HCT116 (cell line): Measurements from ENCODE around the gene ACCS.

Experiments
- CTCF ChIP-seq, 3 experiments: fragments of 200-600 bp in 1 of 3; sonication (generic) in 1 of 3; IDR thresholded peaks in 2 of 3; conservative IDR thresholded peaks in 1 of 3; 2 replicates each; pipeline ENCODE4 v1.5.1; 2012 to 2017; ENCODE audit warnings: low read depth in 2 of 3, low read length in 2 of 3, antibody characterized with exemption in 1 of 3, borderline replicate concordance in 1 of 3, control low read depth in 1 of 3, mild to moderate bottlenecking in 1 of 3, mixed read lengths in 1 of 3, mixed run types in 1 of 3, moderate library complexity in 1 of 3; ENCODE audit not compliant: insufficient read depth in 1 of 3
- EGR1 ChIP-seq: IDR thresholded peaks from 2 replicates; pipeline ENCODE4 v1.6.1; 2012; ENCODE audit warnings: low read depth
- EZH2 ChIP-seq: fragments of 200-600 bp; sonication (generic); IDR thresholded peaks from 2 replicates; pipeline ENCODE4 v1.6.1; 2017; ENCODE audit warnings: antibody characterized with exemption, mixed run types
- POLR2A ChIP-seq: IDR thresholded peaks from 2 replicates; pipeline ENCODE4 v1.7.0; 2011; ENCODE audit warnings: borderline replicate concordance; ENCODE audit not compliant: insufficient read depth, insufficient read length; ENCODE audit errors: extremely low read depth
- POLR2AphosphoS5 ChIP-seq: IDR thresholded peaks from 2 replicates; pipeline ENCODE4 v1.6.1; 2011; ENCODE audit warnings: mild to moderate bottlenecking, low read depth, low read length, moderate library complexity
- SP1 ChIP-seq: IDR thresholded peaks from 2 replicates; pipeline ENCODE4 v1.6.1; 2012; ENCODE audit warnings: low read depth
- TCF7L2 ChIP-seq: IDR thresholded peaks from 2 replicates; pipeline ENCODE4 v1.7.0; 2011; ENCODE audit warnings: borderline replicate concordance, inconsistent platforms; ENCODE audit not compliant: insufficient read depth, insufficient read length; ENCODE audit errors: extremely low read depth
- YY1 ChIP-seq: IDR thresholded peaks from 2 replicates; pipeline ENCODE4 v1.6.1; 2011; ENCODE audit warnings: low read length, low read depth, moderate library complexity, mild to moderate bottlenecking; ENCODE audit not compliant: insufficient replicate concordance; ENCODE audit errors: extremely low read depth
- TF ChIP-seq, protein P1 (sequence below): IDR thresholded peaks from 2 replicates; pipeline ENCODE4 v1.6.1; 2012
- TF ChIP-seq, protein P2 (sequence below): IDR thresholded peaks from 2 replicates; pipeline ENCODE4 v1.6.1; 2012; ENCODE audit warnings: low read depth
- TF ChIP-seq, protein P3 (sequence below): IDR thresholded peaks from 2 replicates; pipeline ENCODE4 v1.6.1; 2012

GRCh38 chr11:44028816-44029506 is 37.1 kb upstream of the ACCS start:
- TF ChIP-seq POLR2A: no peak
- no peak for TF ChIP-seq CTCF (IDR thresholded peaks at IDR 0.05 in 2 of 3, conservative IDR thresholded peaks at IDR 0.05 in 1 of 3; ENCODE audit: borderline replicate concordance in 1 of 3, insufficient read depth in 1 of 3, low read depth in 2 of 3, low read length in 2 of 3)
- no peak for TF ChIP-seq YY1
- TF ChIP-seq, protein P1, sequence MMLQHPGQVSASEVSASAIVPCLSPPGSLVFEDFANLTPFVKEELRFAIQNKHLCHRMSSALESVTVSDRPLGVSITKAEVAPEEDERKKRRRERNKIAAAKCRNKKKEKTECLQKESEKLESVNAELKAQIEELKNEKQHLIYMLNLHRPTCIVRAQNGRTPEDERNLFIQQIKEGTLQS: no peak
- no peak for TF ChIP-seq EZH2
- TF ChIP-seq, protein P2, sequence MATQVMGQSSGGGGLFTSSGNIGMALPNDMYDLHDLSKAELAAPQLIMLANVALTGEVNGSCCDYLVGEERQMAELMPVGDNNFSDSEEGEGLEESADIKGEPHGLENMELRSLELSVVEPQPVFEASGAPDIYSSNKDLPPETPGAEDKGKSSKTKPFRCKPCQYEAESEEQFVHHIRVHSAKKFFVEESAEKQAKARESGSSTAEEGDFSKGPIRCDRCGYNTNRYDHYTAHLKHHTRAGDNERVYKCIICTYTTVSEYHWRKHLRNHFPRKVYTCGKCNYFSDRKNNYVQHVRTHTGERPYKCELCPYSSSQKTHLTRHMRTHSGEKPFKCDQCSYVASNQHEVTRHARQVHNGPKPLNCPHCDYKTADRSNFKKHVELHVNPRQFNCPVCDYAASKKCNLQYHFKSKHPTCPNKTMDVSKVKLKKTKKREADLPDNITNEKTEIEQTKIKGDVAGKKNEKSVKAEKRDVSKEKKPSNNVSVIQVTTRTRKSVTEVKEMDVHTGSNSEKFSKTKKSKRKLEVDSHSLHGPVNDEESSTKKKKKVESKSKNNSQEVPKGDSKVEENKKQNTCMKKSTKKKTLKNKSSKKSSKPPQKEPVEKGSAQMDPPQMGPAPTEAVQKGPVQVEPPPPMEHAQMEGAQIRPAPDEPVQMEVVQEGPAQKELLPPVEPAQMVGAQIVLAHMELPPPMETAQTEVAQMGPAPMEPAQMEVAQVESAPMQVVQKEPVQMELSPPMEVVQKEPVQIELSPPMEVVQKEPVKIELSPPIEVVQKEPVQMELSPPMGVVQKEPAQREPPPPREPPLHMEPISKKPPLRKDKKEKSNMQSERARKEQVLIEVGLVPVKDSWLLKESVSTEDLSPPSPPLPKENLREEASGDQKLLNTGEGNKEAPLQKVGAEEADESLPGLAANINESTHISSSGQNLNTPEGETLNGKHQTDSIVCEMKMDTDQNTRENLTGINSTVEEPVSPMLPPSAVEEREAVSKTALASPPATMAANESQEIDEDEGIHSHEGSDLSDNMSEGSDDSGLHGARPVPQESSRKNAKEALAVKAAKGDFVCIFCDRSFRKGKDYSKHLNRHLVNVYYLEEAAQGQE: no peak
- TF ChIP-seq POLR2AphosphoS5: no peak
- TF ChIP-seq EGR1: no peak
- TF ChIP-seq, protein P3, sequence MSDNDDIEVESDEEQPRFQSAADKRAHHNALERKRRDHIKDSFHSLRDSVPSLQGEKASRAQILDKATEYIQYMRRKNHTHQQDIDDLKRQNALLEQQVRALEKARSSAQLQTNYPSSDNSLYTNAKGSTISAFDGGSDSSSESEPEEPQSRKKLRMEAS: no peak
- no peak for TF ChIP-seq TCF7L2
- no peak for TF ChIP-seq SP1
